ENCODE results near the gene LRRC4C. TPM values are rescaled to one million over a fixed set of nuclear protein-coding genes. Genes with fewer than 3 reads are reported as not detected.

The LRRC4C gene
- total RNA-seq, 1 experiment from 2014 or later: 0.15 TPM

DNA sequence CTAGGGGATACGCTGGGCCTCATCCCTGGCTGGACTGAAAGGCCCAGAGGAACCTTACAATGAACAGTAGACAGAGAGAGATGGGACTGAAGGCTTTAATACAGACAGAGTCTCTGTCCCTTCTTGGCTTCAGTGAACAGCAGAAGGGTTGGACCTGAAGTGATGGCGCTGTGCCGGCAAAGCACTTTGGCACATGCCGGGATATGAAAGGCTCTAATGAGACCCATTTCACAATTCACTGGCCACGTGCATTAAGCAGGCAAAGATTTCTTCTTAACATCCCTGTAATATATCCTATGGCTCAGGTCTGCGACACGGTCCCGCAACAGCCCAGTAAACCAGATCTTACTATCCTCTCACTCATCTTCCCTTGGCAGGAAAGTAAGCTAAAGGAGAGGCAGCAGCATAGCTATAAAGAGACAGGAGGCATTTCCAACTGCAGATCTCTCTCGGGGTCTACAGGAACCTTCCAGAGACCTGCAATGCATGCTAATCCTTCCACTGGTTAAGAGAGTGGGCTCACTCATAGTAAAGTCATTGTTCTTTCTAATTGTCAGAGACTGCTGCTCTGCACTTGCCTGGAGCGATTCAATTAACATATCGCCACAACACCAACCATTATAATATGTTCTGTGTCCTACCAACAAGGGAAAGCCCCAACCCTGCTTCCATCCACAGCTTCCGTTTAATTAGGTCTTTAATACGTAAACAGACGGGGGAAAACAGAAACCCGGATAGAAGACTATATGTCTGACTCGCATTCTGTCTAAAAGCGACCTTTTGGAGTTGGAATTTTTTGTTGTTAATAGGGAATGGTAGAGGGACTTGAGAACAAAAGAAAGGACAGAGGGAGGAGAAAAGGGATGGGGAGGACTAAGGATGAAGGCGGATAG is 1179.0 kb downstream of the LRRC4C start:
- H3K4me3 ChIP-seq (ENCODE audit: low read depth in 2 of 2, low read length in 2 of 2): no peak overlapping the region
- no peak overlapping the region for H3K27ac ChIP-seq (ENCODE audit: low read length)
- no peaks in the 10 kb centered on the region for H3K9me3 ChIP-seq (ENCODE audit: control insufficient read depth, insufficient read depth, low read depth, low read length)
- in situ Hi-C loops (cut with HindIII; ENCODE audit: low pct_unique_long_range_greater_than_20kb, low sequenced_read_pairs) (no loop called here), intact Hi-C loops (cut with micrococcal nuclease; ENCODE audit: unreplicated experiment) (no loop called here)
- CTCF ChIA-PET: no interaction called here
- BruUV-seq (replicated peaks): no TSS peak
- no peak for DNase-seq (ENCODE audit: low read depth, low spot score)
- H3K4me1 ChIP-seq (ENCODE audit: control insufficient read depth, insufficient read depth, low read length): no peaks in the 10 kb centered on the region
- H3K36me3 ChIP-seq (ENCODE audit: control insufficient read depth, insufficient read depth, low read length): no peaks in the 10 kb centered on the region
- POLR2A ChIA-PET: no interaction called here
- no peaks in the 10 kb centered on the region for H3K27me3 ChIP-seq (ENCODE audit: control insufficient read depth, insufficient read depth, low read length)
- no peak for TF ChIP-seq SIN3A (IDR thresholded peaks at IDR 0.05; ENCODE audit: borderline replicate concordance, insufficient read depth, low read depth, low read length)
- 0 out of 2 replicates have a peak, but pooled peaks have one; percentile 17 for ATAC-seq

DNA sequence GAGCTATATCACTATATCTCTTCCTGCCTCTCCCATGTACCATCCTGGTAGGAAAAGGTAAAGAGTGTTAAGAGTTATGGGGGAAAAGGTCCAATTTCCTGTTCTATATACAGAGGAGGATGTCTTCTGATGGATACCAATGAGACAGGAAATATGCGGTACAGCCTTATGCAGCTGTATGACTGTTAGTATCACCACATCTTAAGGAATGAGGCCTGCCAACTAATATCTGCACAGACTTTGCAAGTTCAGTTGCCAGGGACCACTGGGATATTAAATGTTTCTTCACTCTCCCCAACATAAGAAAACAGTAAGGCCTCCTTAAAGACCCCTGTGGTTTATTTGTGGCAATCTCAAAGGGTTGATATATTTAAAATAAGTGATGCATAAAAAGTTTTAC is 1182.5 kb downstream of the LRRC4C start:
- Histone ChIP-seq H3K4me1 (ENCODE audit: control insufficient read depth, insufficient read depth, low read length) (no peaks in the 10 kb centered on the region), H3K9me3 (ENCODE audit: control insufficient read depth, insufficient read depth, low read depth, low read length) (no peaks in the 10 kb centered on the region), H3K27ac (ENCODE audit: low read length) (no peak overlapping the region), H3K27me3 (ENCODE audit: control insufficient read depth, insufficient read depth, low read length) (0 out of 2 replicates have a peak, but pooled peaks cover 2% of the 10 kb centered on the region), H3K4me3 (ENCODE audit: low read depth in 2 of 2, low read length in 2 of 2) (no peak overlapping the region), H3K36me3 (ENCODE audit: control insufficient read depth, insufficient read depth, low read length) (no peaks in the 10 kb centered on the region)
- ChIA-PET POLR2A (no interaction called here), CTCF (no interaction called here)
- intact Hi-C loops (cut with micrococcal nuclease; ENCODE audit: unreplicated experiment): no loop called here
- no peak for TF ChIP-seq TCF7L2 (IDR thresholded peaks at IDR 0.05; ENCODE audit: low read depth, low read length)
- TF ChIP-seq, protein P1, sequence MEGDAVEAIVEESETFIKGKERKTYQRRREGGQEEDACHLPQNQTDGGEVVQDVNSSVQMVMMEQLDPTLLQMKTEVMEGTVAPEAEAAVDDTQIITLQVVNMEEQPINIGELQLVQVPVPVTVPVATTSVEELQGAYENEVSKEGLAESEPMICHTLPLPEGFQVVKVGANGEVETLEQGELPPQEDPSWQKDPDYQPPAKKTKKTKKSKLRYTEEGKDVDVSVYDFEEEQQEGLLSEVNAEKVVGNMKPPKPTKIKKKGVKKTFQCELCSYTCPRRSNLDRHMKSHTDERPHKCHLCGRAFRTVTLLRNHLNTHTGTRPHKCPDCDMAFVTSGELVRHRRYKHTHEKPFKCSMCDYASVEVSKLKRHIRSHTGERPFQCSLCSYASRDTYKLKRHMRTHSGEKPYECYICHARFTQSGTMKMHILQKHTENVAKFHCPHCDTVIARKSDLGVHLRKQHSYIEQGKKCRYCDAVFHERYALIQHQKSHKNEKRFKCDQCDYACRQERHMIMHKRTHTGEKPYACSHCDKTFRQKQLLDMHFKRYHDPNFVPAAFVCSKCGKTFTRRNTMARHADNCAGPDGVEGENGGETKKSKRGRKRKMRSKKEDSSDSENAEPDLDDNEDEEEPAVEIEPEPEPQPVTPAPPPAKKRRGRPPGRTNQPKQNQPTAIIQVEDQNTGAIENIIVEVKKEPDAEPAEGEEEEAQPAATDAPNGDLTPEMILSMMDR (IDR thresholded peaks at IDR 0.05): no peak
- TF ChIP-seq POLR2AphosphoS5 (IDR thresholded peaks at IDR 0.05; ENCODE audit: low read depth, low read length): no peak
- BruUV-seq (replicated peaks): no TSS peak
- no peak for DNase-seq (ENCODE audit: low read depth, low spot score)
- in situ Hi-C loops (cut with HindIII; ENCODE audit: low pct_unique_long_range_greater_than_20kb, low sequenced_read_pairs): no loop called here
- no peak for ATAC-seq

DNA sequence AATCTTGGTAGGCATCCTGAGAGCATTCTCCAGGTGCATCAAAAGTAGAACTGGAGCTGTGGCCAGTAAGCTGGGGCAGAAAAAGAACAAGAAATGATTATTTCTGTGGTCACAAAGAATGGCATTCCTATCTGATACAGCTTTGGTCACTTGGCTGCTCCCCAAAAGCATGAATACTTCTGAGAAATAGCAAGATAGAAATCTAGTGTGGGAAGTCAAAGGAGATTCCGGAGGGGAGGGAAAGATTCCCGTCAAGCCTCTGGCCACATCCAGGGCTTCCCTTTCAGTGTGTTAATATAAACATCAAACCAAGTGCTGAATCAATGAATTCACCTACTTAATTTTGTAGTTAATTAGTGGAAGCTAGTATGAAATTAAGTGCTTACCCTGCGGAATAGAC is 1185.4 kb downstream of the LRRC4C start:
- no peak overlapping the region for H3K27ac ChIP-seq (ENCODE audit: low read length)
- H3K4me3 ChIP-seq (ENCODE audit: low read depth in 2 of 2, low read length in 2 of 2): no peak overlapping the region
- H3K9me3 ChIP-seq (ENCODE audit: control insufficient read depth, insufficient read depth, low read depth, low read length): no peaks in the 10 kb centered on the region
- intact Hi-C loops (cut with micrococcal nuclease; ENCODE audit: unreplicated experiment) (no loop called here), in situ Hi-C loops (cut with HindIII; ENCODE audit: low pct_unique_long_range_greater_than_20kb, low sequenced_read_pairs) (no loop called here)
- TF ChIP-seq TCF7L2 (IDR thresholded peaks at IDR 0.05; ENCODE audit: low read depth, low read length): no peak
- no peak for TF ChIP-seq SIN3A (IDR thresholded peaks at IDR 0.05; ENCODE audit: borderline replicate concordance, insufficient read depth, low read depth, low read length)
- TF ChIP-seq POLR2AphosphoS5 (IDR thresholded peaks at IDR 0.05; ENCODE audit: low read depth, low read length): no peak
- TF ChIP-seq, protein P1 (IDR thresholded peaks at IDR 0.05): no peak
- TF ChIP-seq, protein P2, sequence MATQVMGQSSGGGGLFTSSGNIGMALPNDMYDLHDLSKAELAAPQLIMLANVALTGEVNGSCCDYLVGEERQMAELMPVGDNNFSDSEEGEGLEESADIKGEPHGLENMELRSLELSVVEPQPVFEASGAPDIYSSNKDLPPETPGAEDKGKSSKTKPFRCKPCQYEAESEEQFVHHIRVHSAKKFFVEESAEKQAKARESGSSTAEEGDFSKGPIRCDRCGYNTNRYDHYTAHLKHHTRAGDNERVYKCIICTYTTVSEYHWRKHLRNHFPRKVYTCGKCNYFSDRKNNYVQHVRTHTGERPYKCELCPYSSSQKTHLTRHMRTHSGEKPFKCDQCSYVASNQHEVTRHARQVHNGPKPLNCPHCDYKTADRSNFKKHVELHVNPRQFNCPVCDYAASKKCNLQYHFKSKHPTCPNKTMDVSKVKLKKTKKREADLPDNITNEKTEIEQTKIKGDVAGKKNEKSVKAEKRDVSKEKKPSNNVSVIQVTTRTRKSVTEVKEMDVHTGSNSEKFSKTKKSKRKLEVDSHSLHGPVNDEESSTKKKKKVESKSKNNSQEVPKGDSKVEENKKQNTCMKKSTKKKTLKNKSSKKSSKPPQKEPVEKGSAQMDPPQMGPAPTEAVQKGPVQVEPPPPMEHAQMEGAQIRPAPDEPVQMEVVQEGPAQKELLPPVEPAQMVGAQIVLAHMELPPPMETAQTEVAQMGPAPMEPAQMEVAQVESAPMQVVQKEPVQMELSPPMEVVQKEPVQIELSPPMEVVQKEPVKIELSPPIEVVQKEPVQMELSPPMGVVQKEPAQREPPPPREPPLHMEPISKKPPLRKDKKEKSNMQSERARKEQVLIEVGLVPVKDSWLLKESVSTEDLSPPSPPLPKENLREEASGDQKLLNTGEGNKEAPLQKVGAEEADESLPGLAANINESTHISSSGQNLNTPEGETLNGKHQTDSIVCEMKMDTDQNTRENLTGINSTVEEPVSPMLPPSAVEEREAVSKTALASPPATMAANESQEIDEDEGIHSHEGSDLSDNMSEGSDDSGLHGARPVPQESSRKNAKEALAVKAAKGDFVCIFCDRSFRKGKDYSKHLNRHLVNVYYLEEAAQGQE (IDR thresholded peaks at IDR 0.05; ENCODE audit: insufficient read depth in 1 of 2, low read depth in 2 of 2, low read length in 1 of 2): no peak
- CTCF ChIA-PET: interaction anchor here (0.6 kb wide), 1 partner anchor 120 kb away, joined by 10 read pairs; no protein-coding TSS in a partner anchor
- ATAC-seq: no peak
- BruUV-seq (replicated peaks): no TSS peak
- no peaks in the 10 kb centered on the region for H3K4me1 ChIP-seq (ENCODE audit: control insufficient read depth, insufficient read depth, low read length)
- POLR2A ChIA-PET: no interaction called here
- H3K27me3 ChIP-seq (ENCODE audit: control insufficient read depth, insufficient read depth, low read length): 0 out of 2 replicates have a peak, but pooled peaks cover 2% of the 10 kb centered on the region
- H3K36me3 ChIP-seq (ENCODE audit: control insufficient read depth, insufficient read depth, low read length): no peaks in the 10 kb centered on the region
- no peak for DNase-seq (ENCODE audit: low read depth, low spot score)

All from Panc1 (cell line).